ENCODE results near the gene ZCCHC10.

DNA sequence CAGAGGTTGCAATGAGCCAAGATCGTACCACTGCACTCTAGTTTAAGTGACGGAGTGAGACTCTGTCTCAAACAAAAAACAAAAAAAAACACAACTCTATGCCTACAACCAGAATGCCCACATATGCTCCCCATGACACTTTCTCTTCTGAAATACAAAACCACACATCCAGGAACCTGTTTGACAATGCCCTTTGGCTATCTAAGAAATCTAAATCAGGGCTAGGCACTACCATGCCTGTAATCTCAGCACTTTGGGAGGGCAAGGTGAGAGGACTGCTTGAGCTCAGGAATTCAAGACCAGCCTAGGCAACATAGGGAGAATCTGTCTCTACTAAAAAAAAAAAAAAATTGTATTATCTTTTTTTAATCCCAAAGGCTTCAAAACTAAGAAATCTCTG is 73.5 kb downstream of the ZCCHC10 start:
- no peak for TF ChIP-seq CTCF (IDR thresholded peaks at IDR 0.05; ENCODE audit: low read length)
- no peak for TF ChIP-seq EZH2phosphoT487 (IDR thresholded peaks at IDR 0.05; ENCODE audit: low read length)
- no peak for TF ChIP-seq EZH2 (optimal IDR thresholded peaks at IDR 0.05; ENCODE audit: low read depth, low read length)

Measured in MM.1S (cell line).